A549 (cell line): ENCODE measurements around the gene EEF1B2.

Source experiments
- BHLHE40 ChIP-seq: IDR thresholded peaks from 2 replicates; pipeline ENCODE4 v1.6.1; 2012; ENCODE audit warnings: low read depth, low read length, inconsistent platforms
- CHD2 ChIP-seq: fragments of 150-350 bp; IDR thresholded peaks from 2 replicates; pipeline ENCODE4 v1.6.1; 2014; ENCODE audit warnings: low read length; ENCODE audit not compliant: partially characterized antibody
- CTCF ChIP-seq: fragments of >200 bp; sonication (Bioruptor Twin); formaldehyde crosslinking; IDR thresholded peaks from 3 replicates; pipeline ENCODE4 v1.5.1; 2016
- EP300 ChIP-seq, 2 experiments: fragments of >200 bp; sonication (Bioruptor Twin); formaldehyde crosslinking; IDR thresholded peaks; 2 replicates in 1 of 2; 3 replicates in 1 of 2; pipeline ENCODE4 v1.6.1; 2016 to 2017
- MYC ChIP-seq: IDR thresholded peaks from 2 replicates; pipeline ENCODE4 v1.6.1; 2012; ENCODE audit warnings: mild to moderate bottlenecking, inconsistent platforms, low read length, improper control_type of control experiment, borderline replicate concordance
- POLR2A ChIP-seq: IDR thresholded peaks from 2 replicates; pipeline ENCODE4 v1.6.1; 2012; ENCODE audit warnings: mild to moderate bottlenecking, low read length
- RCOR1 ChIP-seq: fragments of 150-350 bp; IDR thresholded peaks from 2 replicates; pipeline ENCODE4 v1.6.1; 2014; ENCODE audit warnings: antibody characterized with exemption, low read length, low read depth

DNA sequence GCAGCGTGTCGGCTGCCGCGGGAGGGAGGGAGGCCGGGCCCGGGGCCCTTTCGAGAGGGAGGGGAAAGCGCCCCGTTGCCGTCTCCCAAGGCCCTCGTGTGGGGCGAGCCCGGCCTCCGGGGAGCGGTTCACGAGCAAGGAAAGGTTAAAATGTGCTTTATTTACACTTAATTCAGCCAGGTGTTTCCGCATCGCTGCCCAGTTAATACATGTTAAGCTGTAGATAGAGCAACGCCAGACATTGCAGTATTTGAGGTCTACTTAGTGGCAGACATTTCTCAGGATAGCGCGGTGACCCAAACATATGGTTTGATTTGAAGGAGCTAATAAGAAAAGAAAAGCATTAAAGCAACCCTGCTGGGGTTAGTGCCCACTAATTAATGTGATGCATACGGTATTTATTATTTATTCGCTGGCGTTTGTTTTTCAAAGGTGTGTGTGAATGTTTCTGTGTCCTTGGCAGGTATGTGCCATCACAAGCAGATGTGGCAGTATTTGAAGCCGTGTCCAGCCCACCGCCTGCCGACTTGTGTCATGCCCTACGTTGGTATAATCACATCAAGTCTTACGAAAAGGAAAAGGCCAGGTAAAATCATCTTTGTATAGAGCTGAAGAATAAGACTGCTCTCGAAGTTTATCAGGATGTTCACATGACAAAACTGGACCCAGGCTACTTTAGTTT, 571 bp downstream of the EEF1B2 start:
- TF ChIP-seq CTCF, result no peak
- TF ChIP-seq EP300 (IDR thresholded peaks at IDR 0.05), result no peak
- TF ChIP-seq MYC, result no peak
- no peak for TF ChIP-seq BHLHE40
- no peak for TF ChIP-seq RCOR1
- TF ChIP-seq POLR2A, result no peak
- TF ChIP-seq CHD2, result no peak
